A549 (cell line): ENCODE data around the gene SCYGR5.

Experiments used
- CBX2 ChIP-seq: fragments of 200-600 bp; sonication (generic); IDR thresholded peaks from 2 replicates; pipeline ENCODE4 v1.6.1; 2016; ENCODE audit warnings: low read depth, mild to moderate bottlenecking, borderline replicate concordance
- CEBPB ChIP-seq, 2 experiments: fragments of >200 bp in 1 of 2; sonication (Bioruptor Twin) in 1 of 2; formaldehyde crosslinking in 1 of 2; IDR thresholded peaks; 2 replicates each; pipeline ENCODE4 v1.6.1; 2012 to 2016
- EP300 ChIP-seq, 2 experiments: fragments of >200 bp; sonication (Bioruptor Twin); formaldehyde crosslinking; IDR thresholded peaks; 2 replicates in 1 of 2; 3 replicates in 1 of 2; pipeline ENCODE4 v1.6.1; 2016 to 2017
- POLR2A ChIP-seq: IDR thresholded peaks from 2 replicates; pipeline ENCODE4 v1.6.1; 2012; ENCODE audit warnings: mild to moderate bottlenecking, low read length
- RAD21 ChIP-seq, 2 experiments: fragments of >200 bp in 1 of 2; sonication (Bioruptor Twin) in 1 of 2; formaldehyde crosslinking in 1 of 2; IDR thresholded peaks in 1 of 2; conservative IDR thresholded peaks in 1 of 2; 2 replicates in 1 of 2; 3 replicates in 1 of 2; pipeline ENCODE4 v1.6.1; 2012 to 2018; ENCODE audit warnings: inconsistent platforms in 1 of 2
- TF ChIP-seq, protein P1 (sequence below): fragments of >200 bp; sonication (Bioruptor Twin); formaldehyde crosslinking; IDR thresholded peaks from 3 replicates; pipeline ENCODE4 v1.5.1; 2016
- TF ChIP-seq, protein P2 (sequence below): fragments of 150-350 bp; IDR thresholded peaks from 2 replicates; pipeline ENCODE4 v1.6.1; 2014; ENCODE audit warnings: low read depth, mild to moderate bottlenecking, low read length

DNA sequence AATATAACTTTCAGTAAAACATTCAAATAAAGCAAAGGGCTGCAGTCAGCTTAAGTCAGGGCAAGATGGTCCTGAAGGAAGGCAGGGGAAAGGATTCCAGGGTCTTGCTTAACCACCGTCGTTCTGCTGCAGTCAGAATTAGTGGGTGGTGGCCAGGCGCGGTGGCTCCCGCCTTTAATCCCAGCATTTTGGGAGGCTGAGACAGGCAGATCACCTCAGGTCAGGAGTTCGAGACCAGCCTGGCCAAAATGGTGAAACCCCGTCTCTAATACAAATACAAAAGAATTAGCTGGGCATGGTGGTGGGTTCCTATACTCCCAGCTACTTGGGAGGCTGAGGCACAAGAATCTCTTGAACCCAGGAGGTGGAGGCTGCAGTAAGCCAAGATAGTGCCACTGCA is 44.4 kb downstream of the SCYGR5 start:
- TF ChIP-seq CEBPB (IDR thresholded peaks at IDR 0.05) (no peak), EP300 (IDR thresholded peaks at IDR 0.05) (no peak), CBX2 (no peak), POLR2A (no peak), RAD21 (conservative IDR thresholded peaks at IDR 0.05 in 1 of 2, IDR thresholded peaks at IDR 0.05 in 1 of 2) (no peak)
- TF ChIP-seq, protein P1, sequence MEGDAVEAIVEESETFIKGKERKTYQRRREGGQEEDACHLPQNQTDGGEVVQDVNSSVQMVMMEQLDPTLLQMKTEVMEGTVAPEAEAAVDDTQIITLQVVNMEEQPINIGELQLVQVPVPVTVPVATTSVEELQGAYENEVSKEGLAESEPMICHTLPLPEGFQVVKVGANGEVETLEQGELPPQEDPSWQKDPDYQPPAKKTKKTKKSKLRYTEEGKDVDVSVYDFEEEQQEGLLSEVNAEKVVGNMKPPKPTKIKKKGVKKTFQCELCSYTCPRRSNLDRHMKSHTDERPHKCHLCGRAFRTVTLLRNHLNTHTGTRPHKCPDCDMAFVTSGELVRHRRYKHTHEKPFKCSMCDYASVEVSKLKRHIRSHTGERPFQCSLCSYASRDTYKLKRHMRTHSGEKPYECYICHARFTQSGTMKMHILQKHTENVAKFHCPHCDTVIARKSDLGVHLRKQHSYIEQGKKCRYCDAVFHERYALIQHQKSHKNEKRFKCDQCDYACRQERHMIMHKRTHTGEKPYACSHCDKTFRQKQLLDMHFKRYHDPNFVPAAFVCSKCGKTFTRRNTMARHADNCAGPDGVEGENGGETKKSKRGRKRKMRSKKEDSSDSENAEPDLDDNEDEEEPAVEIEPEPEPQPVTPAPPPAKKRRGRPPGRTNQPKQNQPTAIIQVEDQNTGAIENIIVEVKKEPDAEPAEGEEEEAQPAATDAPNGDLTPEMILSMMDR: no peak
- TF ChIP-seq, protein P2, sequence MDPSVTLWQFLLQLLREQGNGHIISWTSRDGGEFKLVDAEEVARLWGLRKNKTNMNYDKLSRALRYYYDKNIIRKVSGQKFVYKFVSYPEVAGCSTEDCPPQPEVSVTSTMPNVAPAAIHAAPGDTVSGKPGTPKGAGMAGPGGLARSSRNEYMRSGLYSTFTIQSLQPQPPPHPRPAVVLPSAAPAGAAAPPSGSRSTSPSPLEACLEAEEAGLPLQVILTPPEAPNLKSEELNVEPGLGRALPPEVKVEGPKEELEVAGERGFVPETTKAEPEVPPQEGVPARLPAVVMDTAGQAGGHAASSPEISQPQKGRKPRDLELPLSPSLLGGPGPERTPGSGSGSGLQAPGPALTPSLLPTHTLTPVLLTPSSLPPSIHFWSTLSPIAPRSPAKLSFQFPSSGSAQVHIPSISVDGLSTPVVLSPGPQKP: no peak
